H7 (cell line): ENCODE measurements around the gene TMPRSS11D. TPM values are rescaled to one million over a fixed set of nuclear protein-coding genes. Genes with fewer than 3 reads are reported as not detected.
A peak's percentile ranks its signal among the peaks of the same experiment; 100 is the strongest.

Experiments used
- DNase-seq: peaks from one replicate; pipeline ENCODE4 v3.0.0; 2012
- H3K27me3 ChIP-seq: 2 replicates; pipeline ENCODE4 v1.6.0; 2011; ENCODE audit warnings: mild to moderate bottlenecking, low read length; ENCODE audit not compliant: control insufficient read depth, insufficient read depth
- H3K36me3 ChIP-seq: replicated peaks from 2 replicates; pipeline ENCODE4 v1.5.1; 2011; ENCODE audit warnings: low read length; ENCODE audit not compliant: control insufficient read depth, insufficient read depth
- H3K4me3 ChIP-seq: 2 replicates; pipeline ENCODE4 v1.5.1; 2011; ENCODE audit warnings: low read depth, mild to moderate bottlenecking, control low read depth, low read length, moderate library complexity; ENCODE audit not compliant: insufficient read depth
- total RNA-seq: library from RNA; depleted of rRNA; stranded (reverse); fragments of >200 nt; shearing (Covaris generic); gene quantifications from 2 replicates; pipeline ENCODE4 v1.2.3, GENCODE V29; 2014

Gene TMPRSS11D
- total RNA-seq, 1 experiment from 2014 or later = not detected

DNA sequence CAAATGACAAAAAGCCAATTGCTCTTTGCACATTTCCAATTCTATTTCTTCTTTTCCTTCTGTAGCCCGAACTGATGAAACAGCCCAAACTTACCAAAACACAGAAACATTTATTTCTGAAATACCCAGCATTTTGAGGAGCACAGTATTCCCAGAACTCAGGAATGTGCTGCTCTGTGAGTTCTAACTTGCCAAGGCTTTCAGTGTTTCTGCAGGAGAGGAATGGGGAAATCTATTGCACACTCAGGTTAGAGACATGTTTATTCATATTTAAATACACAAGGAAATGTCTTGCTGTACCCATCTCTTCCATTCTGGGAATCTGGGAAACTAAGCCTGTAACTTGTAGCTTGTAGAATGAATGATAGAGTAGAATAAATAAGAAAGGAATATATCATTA lies 10.7 kb downstream of the TMPRSS11D start:
- DNase-seq = no peak
- H3K36me3 ChIP-seq = no peaks in the 10 kb centered on the region
- no peak overlapping the region for H3K4me3 ChIP-seq
- no peaks in the 10 kb centered on the region for H3K27me3 ChIP-seq

GRCh38 chr4:67871867-67872266 lies 11.9 kb downstream of the TMPRSS11D start:
- Histone ChIP-seq H3K4me3 (no peak overlapping the region), H3K27me3 (no peaks in the 10 kb centered on the region), H3K36me3 (no peaks in the 10 kb centered on the region)
- peak; percentile 27 for DNase-seq

DNA sequence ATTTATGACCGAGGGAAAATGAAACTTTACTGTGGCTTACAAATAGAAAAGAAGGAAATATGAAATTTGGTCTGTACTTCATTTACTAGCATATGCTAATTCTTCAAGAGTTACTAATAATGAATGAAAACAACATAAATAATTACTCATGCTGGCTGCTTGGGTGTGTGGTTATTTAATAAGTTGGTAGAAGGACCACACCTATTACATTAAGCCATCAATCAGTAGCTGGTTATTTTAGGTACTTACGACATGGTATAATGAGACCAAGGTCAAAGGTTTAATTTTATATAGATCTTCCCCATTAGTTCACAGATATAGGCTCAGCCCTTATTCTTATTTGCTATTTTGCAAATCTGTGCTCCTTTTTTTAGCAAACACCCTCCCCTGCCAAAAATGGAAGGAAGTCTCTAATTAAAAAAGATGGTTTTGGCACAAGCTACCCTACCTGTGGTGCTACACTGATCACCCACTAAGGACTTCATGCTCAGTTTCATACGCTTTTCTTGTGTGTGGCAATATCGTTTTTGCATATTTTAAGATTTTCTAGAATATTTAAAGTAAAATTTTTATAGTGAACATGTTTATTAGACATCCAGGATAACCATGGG lies 14.1 kb downstream of the TMPRSS11D start:
- H3K4me3 ChIP-seq = no peak overlapping the region
- no peaks in the 10 kb centered on the region for H3K36me3 ChIP-seq
- H3K27me3 ChIP-seq = no peaks in the 10 kb centered on the region
- no peak for DNase-seq

DNA sequence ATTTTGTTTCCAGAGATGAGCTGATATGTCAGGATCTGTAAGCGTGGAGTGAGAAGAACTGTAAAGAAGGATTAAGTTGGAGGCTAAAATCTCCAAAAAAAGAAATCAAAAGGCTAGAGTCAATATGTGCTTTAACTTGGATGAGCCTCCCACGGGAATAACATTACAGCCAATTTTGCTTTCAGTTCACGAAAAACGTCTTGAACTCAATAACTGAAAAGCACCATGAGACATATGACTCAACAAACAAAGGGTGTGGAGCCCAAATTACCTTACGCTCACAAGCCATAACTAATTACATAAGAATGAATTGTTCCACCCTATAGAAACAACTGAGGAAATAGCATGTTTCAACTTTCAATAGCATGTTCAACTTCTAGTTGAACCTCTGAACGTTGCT lies 22.3 kb downstream of the TMPRSS11D start:
- no peaks in the 10 kb centered on the region for H3K27me3 ChIP-seq
- no peak overlapping the region for H3K4me3 ChIP-seq
- DNase-seq = no peak
- no peaks in the 10 kb centered on the region for H3K36me3 ChIP-seq

DNA sequence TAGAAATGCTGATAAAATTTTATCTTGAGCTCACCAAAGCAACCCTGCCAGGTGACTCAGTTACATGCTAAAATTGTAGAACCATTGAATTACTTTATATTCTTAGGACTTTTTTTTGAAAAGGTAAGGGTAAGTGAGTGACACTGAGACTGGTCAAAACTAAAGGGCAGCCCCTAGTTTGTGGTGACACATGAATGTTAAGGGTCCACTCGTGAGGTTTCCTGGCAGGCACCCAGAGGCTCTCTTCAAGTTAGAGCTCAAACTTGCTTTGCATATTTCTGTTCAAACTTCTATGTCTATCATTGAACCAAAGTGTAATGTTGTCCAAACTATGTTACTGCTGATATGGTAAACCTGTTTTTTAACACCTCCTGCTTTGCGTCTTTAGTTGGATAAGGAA lies 30.5 kb downstream of the TMPRSS11D start:
- H3K4me3 ChIP-seq = no peak overlapping the region
- no peaks in the 10 kb centered on the region for H3K27me3 ChIP-seq
- no peak for DNase-seq
- H3K36me3 ChIP-seq = no peaks in the 10 kb centered on the region

GRCh38 chr4:67820903-67821302 lies 62.9 kb downstream of the TMPRSS11D start:
- no peaks in the 10 kb centered on the region for H3K36me3 ChIP-seq
- no peak for DNase-seq
- no peaks in the 10 kb centered on the region for H3K27me3 ChIP-seq
- H3K4me3 ChIP-seq = no peak overlapping the region

- Histone ChIP-seq H3K27me3 (no peaks in the 10 kb centered on the region), H3K36me3 (no peaks in the 10 kb centered on the region), H3K4me3 (no peak overlapping the region)
- no peak for DNase-seq
Measured at GRCh38 chr4:67810011-67810410, 73.8 kb downstream of the TMPRSS11D start.

GRCh38 chr4:67809502-67809901 lies 74.3 kb downstream of the TMPRSS11D start:
- Histone ChIP-seq H3K27me3 (no peaks in the 10 kb centered on the region), H3K4me3 (no peak overlapping the region), H3K36me3 (no peaks in the 10 kb centered on the region)
- peak; percentile 10 for DNase-seq

- Histone ChIP-seq H3K4me3 (no peak overlapping the region), H3K36me3 (no peaks in the 10 kb centered on the region)
- DNase-seq = no peak
Measured at GRCh38 chr4:67796810-67797209, 87.0 kb downstream of the TMPRSS11D start.

DNA sequence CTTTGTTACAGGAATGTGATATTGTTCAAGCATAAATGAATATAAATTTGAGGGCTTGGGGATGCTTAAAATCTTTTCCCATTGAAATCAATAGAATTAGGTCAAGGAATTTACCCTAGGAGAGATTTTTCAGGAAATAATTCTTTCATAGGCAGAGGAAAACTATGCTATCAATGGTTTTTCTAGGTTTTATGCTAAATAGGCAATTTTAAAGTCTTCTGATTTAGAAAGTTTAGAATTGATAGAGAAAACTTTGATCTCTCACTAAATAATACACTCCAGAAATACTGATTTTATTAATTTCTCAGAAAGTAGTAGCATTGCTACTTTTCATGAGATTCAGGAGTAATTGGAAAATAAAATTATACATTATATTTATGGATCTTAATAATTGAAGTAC lies 93.1 kb downstream of the TMPRSS11D start:
- Histone ChIP-seq H3K27me3 (no peaks in the 10 kb centered on the region), H3K36me3 (no peaks in the 10 kb centered on the region), H3K4me3 (no peak overlapping the region)
- DNase-seq = no peak

More at GRCh38 chr4:67796810-67797209, 87.0 kb downstream of the TMPRSS11D start:
- H3K27me3 ChIP-seq = no peaks in the 10 kb centered on the region

GRCh38 chr4:67787311-67787710 lies 96.5 kb downstream of the TMPRSS11D start:
- no peak for DNase-seq
- Histone ChIP-seq H3K4me3 (no peak overlapping the region), H3K27me3 (no peaks in the 10 kb centered on the region), H3K36me3 (no peaks in the 10 kb centered on the region)

DNA sequence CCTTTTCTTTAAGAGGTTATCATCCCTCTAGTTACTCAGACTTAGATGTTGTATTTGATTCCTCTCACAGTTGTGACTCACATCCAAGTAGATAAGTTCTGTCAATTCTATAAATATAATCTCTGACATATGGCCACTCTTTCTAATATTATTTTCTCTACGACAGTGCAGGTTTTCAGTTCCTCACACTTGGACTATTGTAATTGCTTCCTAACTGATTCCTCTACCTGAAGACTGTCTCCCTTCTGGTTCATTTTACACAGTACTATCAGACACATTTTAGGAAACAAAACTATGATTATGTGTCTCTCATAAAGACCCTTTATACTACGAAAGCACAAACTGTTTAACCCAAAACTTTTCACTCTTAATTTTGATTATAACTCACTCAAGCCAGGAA lies 98.3 kb downstream of the TMPRSS11D start:
- Histone ChIP-seq H3K4me3 (no peak overlapping the region), H3K36me3 (no peaks in the 10 kb centered on the region), H3K27me3 (no peaks in the 10 kb centered on the region)
- DNase-seq = no peak

DNA sequence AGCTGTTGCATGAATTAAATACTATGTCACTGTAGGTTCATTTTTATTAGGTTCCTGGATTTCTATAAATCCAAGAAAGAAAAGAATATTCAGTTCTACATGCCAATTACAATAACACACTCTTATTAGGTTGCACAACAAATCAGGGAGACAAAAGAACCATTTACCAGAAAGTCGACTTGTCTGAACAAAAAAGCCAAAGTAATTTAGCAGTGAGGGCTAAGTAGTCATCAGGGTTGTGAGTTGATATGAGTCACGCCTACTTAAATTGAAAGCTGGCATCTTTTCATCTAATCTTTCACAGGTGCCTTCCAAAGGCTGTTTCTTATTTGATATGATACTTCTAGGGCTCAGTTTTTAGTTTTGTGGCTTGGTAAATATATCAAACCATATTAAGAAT lies 104.2 kb downstream of the TMPRSS11D start:
- DNase-seq = no peak
- Histone ChIP-seq H3K4me3 (no peak overlapping the region), H3K27me3 (no peaks in the 10 kb centered on the region), H3K36me3 (no peaks in the 10 kb centered on the region)

DNA sequence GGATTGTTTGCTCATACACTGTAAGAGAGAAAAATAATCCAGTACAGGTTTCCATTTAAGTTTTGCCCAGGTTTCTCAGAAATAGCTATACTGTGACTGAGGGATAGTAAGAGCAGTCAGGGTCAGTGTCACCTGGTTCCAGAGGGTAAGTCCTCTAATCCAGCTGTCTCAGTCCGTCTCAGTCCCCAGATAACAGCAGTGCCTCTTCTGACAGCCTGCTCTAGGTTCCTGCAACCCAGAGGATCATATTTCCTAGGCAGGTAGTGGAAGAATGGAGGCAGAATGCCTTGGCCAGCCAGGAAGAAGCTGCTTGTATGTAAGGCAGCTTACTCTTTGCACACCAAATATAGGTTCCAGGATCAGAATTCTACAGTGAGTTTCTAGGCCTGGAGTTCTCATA lies 107.1 kb downstream of the TMPRSS11D start:
- H3K36me3 ChIP-seq = no peaks in the 10 kb centered on the region
- H3K4me3 ChIP-seq = no peak overlapping the region
- no peaks in the 10 kb centered on the region for H3K27me3 ChIP-seq
- no peak for DNase-seq
